PFSK-1 (cell line): ENCODE data around the gene PTGES3.

Experiments used
- FOXP2 ChIP-seq: optimal IDR thresholded peaks from 2 replicates; pipeline ENCODE3; 2011; ENCODE audit warnings: borderline replicate concordance, control low read depth, inconsistent platforms; ENCODE audit not compliant: insufficient read depth; ENCODE audit errors: extremely low read length, extremely low read depth
- POLR2AphosphoS5 ChIP-seq: IDR thresholded peaks from 2 replicates; pipeline ENCODE4 v1.6.1; 2012; ENCODE audit warnings: low read depth, mild to moderate bottlenecking, control low read depth, low read length, moderate library complexity
- REST ChIP-seq, 2 experiments: IDR thresholded peaks; 2 replicates each; pipeline versions ENCODE4 v1.6.1 to v1.8.0; 2011 to 2012; ENCODE audit warnings: low read depth in 2 of 2, low read length in 2 of 2, control low read depth in 1 of 2, inconsistent platforms in 1 of 2, mild to moderate bottlenecking in 1 of 2, moderate library complexity in 1 of 2; ENCODE audit not compliant: insufficient read depth in 1 of 2
- SIN3A ChIP-seq: IDR thresholded peaks from 2 replicates; pipeline ENCODE4 v1.6.1; 2012; ENCODE audit warnings: mild to moderate bottlenecking, low read length, moderate library complexity, borderline replicate concordance; ENCODE audit not compliant: insufficient read depth
- TAF1 ChIP-seq: IDR thresholded peaks from 2 replicates; pipeline ENCODE4 v1.6.1; 2012; ENCODE audit warnings: low read length, control low read depth, borderline replicate concordance; ENCODE audit not compliant: insufficient read depth

PTGES3 gene

GRCh38 chr12:56616925-56617324, 71.2 kb downstream of the PTGES3 start:
- no peak for TF ChIP-seq POLR2AphosphoS5
- TF ChIP-seq TAF1: no peak
- TF ChIP-seq REST (IDR thresholded peaks at IDR 0.05; ENCODE audit: insufficient read depth in 1 of 2, low read depth in 2 of 2, low read length in 2 of 2): no peak
- TF ChIP-seq FOXP2: no peak
- TF ChIP-seq SIN3A: no peak

GRCh38 chr12:56616244-56616643, 71.8 kb downstream of the PTGES3 start:
- no peak for TF ChIP-seq REST (IDR thresholded peaks at IDR 0.05; ENCODE audit: insufficient read depth in 1 of 2, low read depth in 2 of 2, low read length in 2 of 2)
- TF ChIP-seq TAF1: no peak
- no peak for TF ChIP-seq POLR2AphosphoS5
- no peak for TF ChIP-seq SIN3A
- no peak for TF ChIP-seq FOXP2

- TF ChIP-seq SIN3A (no peak), TAF1 (no peak), FOXP2 (no peak), POLR2AphosphoS5 (no peak), REST (IDR thresholded peaks at IDR 0.05; ENCODE audit: insufficient read depth in 1 of 2, low read depth in 2 of 2, low read length in 2 of 2) (no peak)
These were observed 73.5 kb downstream of the PTGES3 start for GRCh38 chr12:56614627-56615026.
